Hippocampal formation (tissue), 2 donors: ENCODE results near the gene CDC42EP1.

ENCODE experiments used
- DNase-seq, 2 donors: peaks; one replicate each; lab custom pipeline; 2025; lab: John Stamatoyannopoulos, UW

CDC42EP1 gene

GRCh38 chr22:37560608-37561211 is 430 bp downstream of the CDC42EP1 start:
- DNase-seq: peak in 1 of 2 donors; percentile 34

DNA sequence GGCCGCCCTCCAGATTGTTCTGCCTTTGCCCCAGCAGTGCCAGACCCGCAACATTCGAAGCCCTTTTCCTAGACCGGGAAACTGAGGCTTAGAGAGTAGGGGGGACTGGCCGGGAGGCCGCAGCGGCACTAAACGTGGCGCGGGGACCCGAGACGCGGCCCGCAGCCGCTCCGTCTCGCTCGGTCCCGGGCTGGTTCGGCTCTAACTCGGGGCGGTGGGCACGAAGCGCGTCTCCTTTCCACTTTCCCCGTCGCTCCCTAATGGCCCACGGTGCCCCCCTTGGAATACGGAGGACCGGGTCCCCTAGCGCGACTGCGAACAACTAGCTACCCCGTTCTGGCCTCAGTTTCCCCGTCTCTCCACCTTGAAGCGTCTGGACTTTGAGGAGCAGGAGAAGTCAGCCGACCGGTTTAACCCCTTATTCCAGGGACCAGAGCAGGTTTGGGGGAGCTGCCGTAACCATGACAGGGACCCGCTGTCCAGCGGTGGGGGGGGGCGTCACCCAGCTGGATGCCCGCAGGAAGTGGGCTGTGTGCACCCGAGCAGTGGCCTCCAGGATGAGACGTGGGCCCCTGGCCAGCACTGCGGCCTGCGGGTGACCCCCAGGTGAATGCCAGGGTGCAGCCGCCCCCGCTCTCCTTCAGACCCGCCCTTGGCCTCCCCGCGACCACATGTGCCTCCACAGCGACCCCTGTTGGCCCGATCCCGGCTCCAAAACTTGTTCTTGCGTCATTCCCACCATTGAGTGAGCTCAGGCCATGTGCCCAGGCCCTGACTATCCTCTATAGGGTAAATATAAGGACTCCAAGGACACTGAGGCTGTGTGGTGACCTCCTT is 1.1 kb downstream of the CDC42EP1 start:
- DNase-seq: peak; percentile 71 to 77

- no peak for DNase-seq
These were observed 2.0 kb downstream of the CDC42EP1 start for GRCh38 chr22:37562049-37562875.

GRCh38 chr22:37563153-37564081 is 3.1 kb downstream of the CDC42EP1 start:
- DNase-seq: peak; percentile 82 to 92

DNA sequence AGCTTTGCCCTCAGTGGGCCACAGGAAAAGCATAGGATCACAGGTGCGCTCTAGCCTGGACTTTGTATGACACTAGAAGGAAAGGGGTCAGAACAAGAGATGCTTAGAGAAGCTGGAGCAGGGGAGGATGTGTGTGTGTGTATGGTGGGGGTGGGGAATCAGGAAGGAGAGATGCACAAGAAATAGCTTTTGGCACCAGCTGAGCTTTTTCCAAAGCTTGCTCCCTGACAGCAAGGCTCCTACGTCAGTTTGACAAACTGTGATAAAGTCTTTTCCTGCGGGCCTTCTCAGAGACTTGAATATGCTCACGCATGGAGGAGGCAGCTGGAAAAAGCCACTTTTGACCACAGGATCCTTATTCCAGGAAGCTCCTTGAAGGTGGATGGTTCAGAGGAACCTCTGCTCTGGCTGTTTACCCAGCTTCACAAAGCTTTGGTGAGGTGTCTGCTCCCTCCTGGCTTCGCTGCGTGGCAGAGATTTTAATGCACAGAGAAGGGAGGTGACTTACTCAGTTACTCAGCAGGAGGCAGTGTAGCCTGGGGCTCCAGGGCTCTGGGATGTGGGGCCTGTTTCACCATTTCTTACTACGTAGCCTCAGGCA is 3.9 kb downstream of the CDC42EP1 start:
- DNase-seq: no peak

- no peak for DNase-seq
These were observed 5.5 kb downstream of the CDC42EP1 start for GRCh38 chr22:37565830-37566229.

GRCh38 chr22:37566329-37566837 is 6.1 kb downstream of the CDC42EP1 start:
- DNase-seq: peak; percentile 29 to 38

DNA sequence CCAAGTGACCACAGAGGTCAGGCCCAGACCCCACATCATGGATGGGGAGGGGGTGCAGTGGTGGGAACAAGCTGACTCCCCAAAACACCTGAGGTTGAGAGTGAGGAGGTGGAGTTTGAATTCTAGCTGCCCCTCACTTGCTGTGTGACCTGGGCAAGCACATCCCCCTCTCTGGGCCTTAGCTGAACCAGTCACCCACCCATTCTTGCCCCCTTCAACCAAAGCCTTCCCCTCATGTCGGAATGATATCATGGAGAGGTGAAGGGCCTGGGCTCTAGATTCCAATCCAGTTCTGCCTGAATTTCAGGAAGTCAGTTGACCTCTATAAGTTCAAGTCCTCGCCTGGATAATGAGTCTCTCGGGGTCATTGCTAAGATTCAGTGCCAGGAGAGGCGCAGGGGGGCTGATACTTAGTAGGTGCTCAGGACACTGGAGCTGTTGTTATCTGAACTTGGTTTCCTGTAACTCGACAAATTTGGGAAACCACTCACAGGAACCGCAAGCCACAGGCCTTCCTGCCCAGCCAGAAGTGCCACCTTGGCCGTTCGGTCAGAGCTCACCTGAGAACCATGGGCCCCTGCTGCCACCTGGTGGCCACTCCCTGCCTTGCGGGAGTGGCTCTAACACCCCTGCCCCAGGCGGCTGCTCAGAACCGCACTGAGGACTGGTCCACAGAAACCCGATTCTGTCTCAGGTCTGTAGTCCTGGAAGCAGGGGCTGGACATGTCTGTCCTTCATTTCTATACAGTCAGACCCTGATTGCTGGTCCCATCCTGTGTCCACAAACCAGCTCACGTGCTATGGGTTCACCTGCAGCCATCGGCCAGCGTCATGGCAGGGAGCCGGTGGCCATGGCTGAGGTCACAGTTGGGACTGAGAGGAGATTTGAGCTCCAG is 6.9 kb downstream of the CDC42EP1 start:
- peak; percentile 44 to 66 for DNase-seq

GRCh38 chr22:37568012-37568411 is 7.7 kb downstream of the CDC42EP1 start:
- DNase-seq: no peak

- DNase-seq: no peak
These were observed 8.2 kb downstream of the CDC42EP1 start for GRCh38 chr22:37568448-37569008.

- peak; percentile 54 to 84 for DNase-seq
These were observed 9.0 kb downstream of the CDC42EP1 start for GRCh38 chr22:37569009-37569920.

DNA sequence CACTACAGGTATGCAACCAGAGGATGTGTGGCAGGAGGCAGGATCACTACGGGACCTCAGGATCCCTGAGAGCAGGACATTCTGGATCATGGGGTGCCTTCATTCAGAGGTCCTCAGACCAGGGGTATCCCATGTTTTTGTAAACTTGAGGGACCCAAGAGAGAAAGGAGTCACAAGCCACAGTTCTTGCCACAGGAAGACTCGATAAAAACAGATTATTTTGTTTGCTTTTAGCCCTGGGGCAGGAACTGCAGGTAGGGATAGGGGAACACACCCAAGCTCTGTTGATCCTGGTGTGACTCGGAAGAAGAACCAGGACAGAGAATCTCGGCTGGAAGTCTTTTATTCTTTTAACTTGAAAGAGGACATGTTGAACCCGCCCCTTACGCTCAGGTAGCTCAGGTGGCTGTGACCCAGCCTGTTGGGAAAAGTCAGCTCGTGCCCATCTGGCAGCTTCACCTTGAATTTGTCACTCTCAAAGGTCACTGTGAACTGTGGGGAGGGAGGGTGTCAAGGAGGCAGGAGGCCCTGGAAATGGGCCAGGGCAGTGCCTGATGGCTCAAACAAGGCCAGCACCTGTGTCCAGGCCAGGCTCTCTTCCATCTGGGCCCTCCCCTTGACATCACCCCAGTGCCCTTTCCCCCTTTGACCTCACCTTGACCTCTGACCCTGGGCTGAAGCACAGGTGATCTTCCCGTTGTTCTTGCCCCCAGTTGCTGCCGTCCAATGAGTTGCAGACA is 9.8 kb downstream of the CDC42EP1 start:
- no peak for DNase-seq

GRCh38 chr22:37570661-37570976 is 10.3 kb downstream of the CDC42EP1 start:
- no peak for DNase-seq

DNA sequence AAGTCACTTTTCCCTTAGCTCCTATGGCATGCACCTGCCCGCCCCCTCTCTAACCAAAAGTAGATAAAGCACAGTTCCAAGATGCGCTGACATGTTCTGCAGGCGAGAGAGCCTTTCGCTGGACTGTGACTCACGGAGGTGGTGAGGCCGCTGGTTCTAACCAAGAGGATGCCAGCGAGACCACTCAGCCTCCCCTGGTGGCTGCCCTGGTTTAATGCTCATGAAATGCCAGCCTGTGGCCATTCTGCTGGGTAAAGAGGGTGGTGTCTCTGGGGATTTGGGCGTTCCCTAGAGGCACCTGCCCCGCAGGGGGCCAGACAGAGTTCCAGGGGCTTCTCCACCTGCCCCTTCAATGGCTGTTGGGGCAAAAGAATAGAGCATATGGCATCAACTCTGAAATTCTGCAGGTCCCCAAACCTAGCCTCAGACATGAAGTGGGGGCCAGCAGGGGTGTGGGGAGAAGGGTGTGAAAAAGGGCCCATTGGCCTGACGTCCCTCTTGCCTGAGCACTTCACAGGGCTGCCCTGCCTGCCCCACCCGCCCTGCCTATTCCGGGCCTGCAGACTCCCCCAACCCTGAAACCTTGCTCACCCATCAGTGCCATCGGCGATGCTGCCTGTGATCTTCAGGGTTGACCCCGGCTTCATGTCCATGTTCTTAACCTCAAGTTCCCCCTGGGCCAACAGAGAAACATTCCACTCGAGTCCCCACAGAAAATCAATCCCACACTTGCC is 11.1 kb downstream of the CDC42EP1 start:
- no peak for DNase-seq

GRCh38 chr22:37571992-37572373 is 11.7 kb downstream of the CDC42EP1 start:
- DNase-seq: no peak

DNA sequence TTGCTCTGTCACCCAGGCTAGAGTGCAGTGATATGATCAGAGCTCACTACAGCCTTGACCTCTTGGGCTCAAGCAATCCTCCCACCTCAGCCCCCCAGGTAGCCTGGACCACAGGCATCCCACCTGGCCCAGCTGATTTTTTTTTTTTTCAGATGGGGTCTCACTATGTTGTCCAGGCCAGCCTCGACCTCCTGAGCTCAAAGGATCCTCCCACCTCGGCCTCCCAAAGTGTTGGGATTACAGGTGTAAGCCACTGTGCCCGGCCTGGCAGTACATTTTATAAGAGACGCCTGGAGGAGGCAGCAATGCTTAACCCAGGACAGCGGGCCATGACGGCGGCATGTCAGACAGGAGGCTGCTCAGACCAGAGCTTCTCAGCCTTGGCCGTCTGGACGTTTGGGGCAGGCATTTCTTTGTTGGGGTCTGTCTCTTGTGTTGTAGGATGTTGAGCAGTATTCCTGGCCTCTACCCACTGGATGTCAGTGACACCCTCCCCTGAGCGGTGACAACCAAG is 15.3 kb downstream of the CDC42EP1 start:
- no peak for DNase-seq

DNA sequence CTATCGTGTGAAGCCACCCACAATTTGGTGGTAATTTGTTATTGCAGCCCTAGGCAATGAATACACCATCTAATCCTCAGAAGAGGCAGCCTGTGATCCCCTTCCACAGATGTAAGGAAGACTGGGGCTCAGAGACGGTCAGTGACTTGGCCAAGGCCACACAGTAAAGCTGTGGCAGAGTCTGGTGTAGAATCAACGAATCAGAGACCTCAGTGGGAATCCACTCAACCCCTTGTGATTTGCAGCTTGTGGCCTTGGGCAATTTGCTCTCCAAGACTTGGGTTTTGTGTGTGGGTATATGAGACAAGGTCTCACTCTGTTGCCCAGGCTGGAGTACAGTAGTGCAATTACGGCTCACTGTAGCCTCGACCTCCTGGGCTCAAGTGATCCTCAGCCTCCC is 17.7 kb downstream of the CDC42EP1 start:
- no peak for DNase-seq
